HG03558 (cell line): ENCODE measurements around the gene KRT9.
"Not testable (repeated sequence)": the region's sequence is repeated elsewhere in the genome, so short reads cannot be mapped to it uniquely, and the experiment has no call there.

ENCODE experiments used
- ATAC-seq: cut with Tn5 transposase; IDR thresholded peaks from one replicate; pipeline ENCODE4 v1.9.1; 2021; ENCODE audit warnings: moderate number of reproducible peaks; ENCODE audit not compliant: unreplicated experiment; ENCODE audit errors: extremely low read depth

Gene KRT9

GRCh38 chr17:41548844-41549595, 22.8 kb downstream of the KRT9 start:
- ATAC-seq: no peak

- ATAC-seq: no peak
Observed at GRCh38 chr17:41547921-41548843, 23.7 kb downstream of the KRT9 start.

GRCh38 chr17:41547378-41547841, 24.4 kb downstream of the KRT9 start:
- no peak for ATAC-seq

GRCh38 chr17:41546819-41547218, 25.0 kb downstream of the KRT9 start:
- ATAC-seq: no peak

- no peak for ATAC-seq
Observed at GRCh38 chr17:41545829-41546410, 25.9 kb downstream of the KRT9 start.

- ATAC-seq: no peak
Observed at GRCh38 chr17:41544935-41545334, 26.9 kb downstream of the KRT9 start.

- ATAC-seq: no peak
Observed at GRCh38 chr17:41544491-41544892, 27.4 kb downstream of the KRT9 start.

- ATAC-seq: not testable (repeated sequence)
Observed at GRCh38 chr17:41542786-41543185, 29.1 kb downstream of the KRT9 start.

GRCh38 chr17:41542357-41542756, 29.5 kb downstream of the KRT9 start:
- no peak for ATAC-seq

- no peak for ATAC-seq
Observed at GRCh38 chr17:41540921-41541625, 30.8 kb downstream of the KRT9 start.

- ATAC-seq: no peak
Observed at GRCh38 chr17:41539979-41540701, 31.7 kb downstream of the KRT9 start.

- ATAC-seq: no peak
Observed at GRCh38 chr17:41539071-41539492, 32.8 kb downstream of the KRT9 start.

- ATAC-seq: no peak
Observed at GRCh38 chr17:41538565-41538991, 33.3 kb downstream of the KRT9 start.

- ATAC-seq: no peak
Observed at GRCh38 chr17:41537990-41538389, 33.9 kb downstream of the KRT9 start.

- ATAC-seq: no peak
Observed at GRCh38 chr17:41537614-41537954, 34.3 kb downstream of the KRT9 start.

GRCh38 chr17:41536741-41537613, 34.9 kb downstream of the KRT9 start:
- ATAC-seq: no peak

- ATAC-seq: no peak
Observed at GRCh38 chr17:41535764-41536481, 35.9 kb downstream of the KRT9 start.

GRCh38 chr17:41534899-41535546, 36.8 kb downstream of the KRT9 start:
- ATAC-seq: no peak
